GM21423 (cell line): ENCODE data around the gene CEP104.

Experiments
- ATAC-seq: cut with Tn5 transposase; IDR thresholded peaks from one replicate; pipeline ENCODE4 v1.9.1; 2021; ENCODE audit warnings: mild to moderate bottlenecking, moderate library complexity; ENCODE audit not compliant: unreplicated experiment

Gene CEP104

DNA sequence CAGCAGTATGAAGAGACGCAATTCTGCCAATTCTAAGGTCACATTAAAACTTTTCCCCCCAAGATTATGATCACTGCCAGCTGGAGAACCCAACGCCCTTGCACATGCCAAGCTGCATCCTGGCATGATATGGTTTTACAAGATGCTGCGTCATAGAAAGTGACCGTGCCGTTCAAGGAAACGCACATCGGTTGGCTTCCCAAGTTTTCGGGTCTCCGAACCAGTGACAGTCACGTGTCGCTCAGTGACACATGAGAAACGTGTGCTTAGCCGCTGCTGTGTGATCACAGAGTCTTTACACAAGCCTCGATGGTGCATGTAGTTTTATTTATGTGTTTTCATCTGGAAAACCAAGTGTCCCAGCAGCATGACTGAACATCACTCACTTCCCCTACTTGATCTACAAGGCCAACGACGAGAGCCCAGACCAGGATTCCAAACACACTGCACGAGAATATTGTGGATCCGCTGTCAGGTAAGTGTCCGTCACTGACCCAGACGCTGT, 77.0 kb downstream of the CEP104 start:
- ATAC-seq = no peak

DNA sequence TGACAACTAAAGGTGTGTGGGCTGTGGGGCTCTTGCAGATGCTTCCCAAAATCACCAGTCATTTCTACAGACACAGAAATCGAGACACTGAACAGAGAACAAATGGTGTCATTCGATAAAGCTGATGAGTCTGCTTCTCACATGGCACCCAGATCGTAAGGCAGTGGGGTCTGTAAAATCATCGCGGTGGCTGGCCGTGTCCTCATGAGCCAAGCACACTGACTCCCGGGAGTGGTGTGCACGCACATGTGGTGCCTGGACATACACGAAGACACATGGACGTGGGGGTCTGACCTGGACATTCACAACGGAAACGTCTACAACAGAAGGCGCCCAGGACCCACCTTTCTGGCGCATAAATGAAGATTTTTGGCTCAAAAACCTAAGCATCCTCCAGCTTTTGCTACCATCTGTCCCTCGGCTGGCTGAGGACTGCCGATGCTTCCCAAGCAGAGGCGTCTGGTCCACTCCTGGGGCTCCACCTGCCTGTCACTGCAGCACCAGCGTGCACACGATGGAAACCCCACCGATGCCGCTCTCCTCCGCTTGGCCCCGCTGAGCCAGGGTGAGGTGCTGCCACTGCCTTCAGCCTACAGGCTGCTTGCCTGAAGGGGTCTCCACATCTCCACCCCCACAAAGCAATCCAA, 77.6 kb downstream of the CEP104 start:
- ATAC-seq = no peak

DNA sequence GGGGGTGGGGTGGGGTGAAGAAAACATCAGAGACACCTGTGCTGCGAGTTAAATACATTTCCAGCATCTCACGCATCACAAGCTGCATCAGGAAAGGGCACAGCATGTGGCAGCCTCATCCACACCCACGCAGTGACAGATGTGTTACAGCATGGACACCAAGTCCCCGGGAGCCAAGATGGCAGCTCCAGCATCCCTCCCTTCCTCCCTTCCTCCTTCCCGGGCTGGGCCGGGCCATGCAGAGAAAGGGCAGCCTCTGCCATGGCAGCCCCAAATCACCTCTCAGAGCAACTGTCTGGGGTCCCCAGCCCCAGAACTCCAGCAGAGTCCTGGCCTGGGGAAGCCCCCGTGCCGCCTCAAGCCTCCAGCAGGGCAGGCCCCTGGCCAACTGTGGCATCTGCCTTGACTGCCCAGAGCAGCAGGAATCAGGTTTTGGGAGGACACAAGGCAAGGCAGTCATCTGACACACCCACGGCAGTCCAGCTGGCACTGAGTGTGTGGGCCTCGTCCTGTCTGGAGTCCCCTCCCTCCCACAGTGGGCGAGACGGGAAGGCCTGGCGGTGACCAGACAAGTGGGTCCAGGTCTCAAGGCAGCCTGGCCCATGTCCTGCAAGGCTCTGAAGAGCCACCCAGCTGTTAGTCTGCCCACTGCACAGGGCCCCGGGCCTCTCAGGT, 78.3 kb downstream of the CEP104 start:
- no peak for ATAC-seq

DNA sequence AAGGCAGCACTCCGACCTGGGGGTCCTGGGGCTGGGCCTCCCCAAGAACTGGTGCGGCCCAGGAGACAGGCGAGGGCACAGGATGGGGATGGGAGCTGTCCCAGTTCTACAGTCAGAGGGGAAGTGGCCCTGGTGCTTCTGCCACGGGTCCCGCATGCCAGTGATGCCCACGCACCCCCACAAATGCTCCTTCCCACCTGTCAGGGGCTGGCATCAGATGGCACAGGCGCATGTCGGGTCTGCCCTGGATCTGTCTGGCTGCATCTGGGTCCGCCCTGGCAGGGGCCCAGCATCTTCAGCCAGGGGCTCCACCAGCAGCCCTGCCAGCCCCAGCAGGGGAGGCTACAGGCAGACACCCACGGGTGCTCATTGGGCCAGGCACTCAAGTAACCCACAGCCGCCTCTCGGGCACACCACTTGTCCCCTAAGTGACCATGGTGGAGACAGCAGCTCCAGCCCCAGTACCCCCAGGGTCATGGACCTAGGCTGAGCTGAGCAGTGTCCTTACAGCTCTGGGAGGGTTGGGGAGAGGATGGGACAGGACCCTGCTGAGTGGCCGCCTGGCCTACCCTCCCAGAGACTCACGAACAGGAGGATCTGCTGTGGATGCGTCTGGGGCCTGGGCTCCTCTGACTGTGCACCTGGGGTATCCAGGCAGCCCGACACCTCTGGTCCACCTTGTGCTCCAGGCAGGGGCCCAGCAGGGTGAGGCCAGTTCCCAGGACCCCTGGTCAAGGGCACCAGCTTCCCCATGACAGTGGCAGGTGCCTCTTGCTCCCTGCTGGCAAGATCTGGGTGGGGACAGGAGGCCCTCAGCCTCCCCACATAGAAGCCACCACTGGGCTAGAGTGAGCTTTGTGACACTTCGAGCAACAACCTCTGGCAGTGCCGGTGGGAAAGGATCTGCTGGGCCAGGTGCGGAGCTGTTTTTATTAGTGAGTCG, 79.1 kb downstream of the CEP104 start:
- no peak for ATAC-seq

DNA sequence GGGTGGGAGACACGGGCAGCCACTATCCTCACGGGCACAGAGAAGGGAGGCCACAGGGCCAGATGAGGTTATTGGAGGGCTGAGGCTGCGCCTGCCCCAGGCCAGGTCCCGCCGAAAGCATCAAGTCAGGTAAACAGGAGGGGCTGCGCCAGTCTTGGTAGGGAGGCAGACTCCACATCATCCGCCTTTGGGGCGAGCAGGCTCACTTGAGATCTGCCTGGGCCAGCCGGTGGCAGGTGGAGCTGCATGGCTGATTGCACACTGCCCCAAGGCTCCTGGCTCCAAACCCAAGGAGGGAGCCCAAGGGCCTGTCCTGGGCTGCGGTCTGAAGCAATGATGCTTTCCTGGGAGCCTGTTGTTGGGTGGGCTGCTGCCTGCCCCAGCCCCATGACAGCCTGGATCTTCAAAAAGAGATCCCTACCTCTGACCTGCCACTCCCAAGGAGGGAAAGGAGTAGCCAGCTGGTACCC, 79.9 kb downstream of the CEP104 start:
- ATAC-seq = no peak

DNA sequence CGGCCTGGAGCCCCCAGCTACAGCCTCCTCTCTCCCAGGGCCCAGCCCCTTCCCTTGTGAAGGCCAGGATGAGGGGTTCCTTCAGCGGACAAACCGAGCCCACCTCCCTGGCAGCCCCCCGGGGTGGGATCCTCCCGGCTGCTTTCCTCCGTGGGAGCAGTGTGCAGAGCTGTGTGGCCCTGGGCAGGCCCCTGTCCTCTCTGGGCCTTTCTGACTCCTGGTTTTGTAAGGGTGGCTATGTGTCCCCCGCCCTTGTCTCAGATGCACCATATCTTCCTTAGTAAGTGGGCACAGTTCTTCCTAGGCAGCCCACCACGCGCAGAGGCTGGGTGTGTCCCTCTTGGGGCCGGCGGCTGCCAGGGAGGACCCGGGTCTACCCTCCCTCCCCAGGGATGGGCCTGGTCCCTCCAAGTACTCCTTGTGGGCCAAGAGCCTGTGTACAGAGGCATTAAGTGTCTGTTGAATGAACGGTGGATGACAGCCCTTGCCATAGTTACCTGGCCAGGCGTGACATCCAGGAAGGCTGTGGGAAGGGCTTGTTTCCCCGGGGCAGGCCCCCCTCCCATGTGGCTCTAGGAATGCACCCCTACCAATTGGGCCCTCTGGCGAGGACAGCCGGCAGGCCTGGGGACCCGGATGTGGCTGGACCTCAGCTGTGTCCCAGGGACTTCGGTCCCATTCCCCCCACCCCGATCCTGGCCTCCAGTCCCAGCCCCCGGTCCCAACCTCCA, 80.6 kb downstream of the CEP104 start:
- ATAC-seq = no peak

DNA sequence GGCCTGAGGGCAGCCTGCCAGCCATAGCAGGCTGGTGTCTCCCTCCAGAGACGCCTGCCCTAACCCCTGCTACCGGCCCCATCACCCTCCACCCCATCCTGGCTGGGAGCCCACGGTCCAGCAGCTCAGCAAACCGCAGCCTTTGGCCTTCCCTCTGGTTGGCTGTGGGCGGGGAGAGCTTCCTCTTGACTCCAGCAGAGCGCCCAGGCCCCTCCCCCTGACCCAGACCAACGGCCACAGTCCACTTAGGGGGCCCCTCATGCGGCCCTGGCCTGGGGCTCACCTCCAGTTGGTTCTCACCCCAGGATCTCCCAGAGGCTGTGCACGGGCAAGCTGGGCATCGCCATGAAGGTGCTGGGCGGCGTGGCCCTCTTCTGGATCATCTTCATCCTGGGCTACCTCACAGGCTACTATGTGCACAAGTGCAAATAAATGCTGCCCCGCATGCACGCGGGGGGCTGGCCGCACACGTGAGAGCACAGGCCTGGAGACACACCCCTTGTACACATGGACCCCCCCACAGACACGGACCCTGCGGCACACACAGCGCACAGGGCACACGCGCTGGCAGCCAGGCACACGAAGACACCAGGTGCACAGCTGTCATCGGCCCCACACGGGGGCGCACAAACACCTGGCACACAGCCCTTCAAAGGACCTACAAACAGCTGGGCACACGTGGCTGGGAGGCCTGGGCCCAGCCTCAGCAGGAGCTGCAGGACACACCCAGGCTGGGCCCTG, 81.4 kb downstream of the CEP104 start:
- ATAC-seq = no peak

DNA sequence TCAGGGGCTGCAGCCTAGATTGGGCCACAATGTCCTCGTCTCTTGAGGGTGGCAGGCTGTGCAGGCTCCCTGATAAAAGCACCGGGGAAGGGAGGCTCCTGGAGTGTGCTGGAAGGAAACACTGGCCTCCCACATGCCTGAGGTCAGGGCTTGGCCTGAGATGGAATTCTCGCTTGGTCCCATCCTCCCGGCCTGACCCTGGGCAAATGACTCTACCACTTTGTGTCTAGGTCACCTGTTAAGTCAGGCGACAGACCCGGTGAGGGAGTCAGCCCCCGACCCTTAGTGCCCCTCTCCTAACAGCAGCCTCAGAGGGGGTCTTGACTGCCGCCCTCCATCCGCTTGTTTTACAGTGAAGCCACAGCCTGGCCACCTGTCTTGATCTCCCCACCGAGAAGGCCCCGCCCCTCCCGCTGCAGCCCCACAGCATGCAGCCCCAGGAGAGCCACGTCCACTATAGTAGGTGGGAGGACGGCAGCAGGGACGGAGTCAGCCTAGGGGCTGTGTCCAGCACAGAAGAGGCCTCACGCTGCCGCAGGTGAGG, 82.0 kb downstream of the CEP104 start:
- no peak for ATAC-seq

DNA sequence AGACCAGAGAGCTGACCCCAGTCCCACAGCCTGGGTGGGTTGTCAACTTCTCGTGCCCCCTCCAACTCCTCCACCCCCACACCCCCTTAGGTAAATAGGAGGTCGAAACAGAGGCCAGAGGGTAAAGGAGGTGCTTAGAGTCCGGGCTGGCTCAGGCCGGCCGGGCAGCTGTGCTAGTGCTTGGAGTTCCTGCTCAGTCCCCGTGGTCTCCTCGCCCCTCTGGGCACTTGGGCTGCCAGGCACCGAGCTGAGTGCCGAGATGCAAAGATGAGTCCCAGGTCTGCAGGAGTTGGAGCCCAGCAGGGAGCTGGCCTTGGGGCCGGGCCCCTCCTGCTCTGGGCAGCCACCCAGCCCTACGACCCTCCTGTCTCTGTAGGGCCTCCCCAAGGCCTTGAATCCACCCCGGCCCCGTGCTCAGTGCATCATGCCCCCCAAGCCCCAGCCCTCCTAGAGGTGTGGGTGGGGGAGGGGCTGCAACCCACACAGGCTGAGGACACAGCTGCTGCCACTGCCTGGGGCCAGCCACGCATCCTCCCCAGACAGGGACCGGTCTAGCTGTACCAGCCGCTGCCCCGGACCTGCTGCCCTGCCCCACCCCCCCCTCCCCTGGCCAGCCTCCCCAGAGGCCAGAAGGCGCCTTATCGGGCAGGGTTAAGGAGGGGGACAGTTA, 82.6 kb downstream of the CEP104 start:
- ATAC-seq = no peak

DNA sequence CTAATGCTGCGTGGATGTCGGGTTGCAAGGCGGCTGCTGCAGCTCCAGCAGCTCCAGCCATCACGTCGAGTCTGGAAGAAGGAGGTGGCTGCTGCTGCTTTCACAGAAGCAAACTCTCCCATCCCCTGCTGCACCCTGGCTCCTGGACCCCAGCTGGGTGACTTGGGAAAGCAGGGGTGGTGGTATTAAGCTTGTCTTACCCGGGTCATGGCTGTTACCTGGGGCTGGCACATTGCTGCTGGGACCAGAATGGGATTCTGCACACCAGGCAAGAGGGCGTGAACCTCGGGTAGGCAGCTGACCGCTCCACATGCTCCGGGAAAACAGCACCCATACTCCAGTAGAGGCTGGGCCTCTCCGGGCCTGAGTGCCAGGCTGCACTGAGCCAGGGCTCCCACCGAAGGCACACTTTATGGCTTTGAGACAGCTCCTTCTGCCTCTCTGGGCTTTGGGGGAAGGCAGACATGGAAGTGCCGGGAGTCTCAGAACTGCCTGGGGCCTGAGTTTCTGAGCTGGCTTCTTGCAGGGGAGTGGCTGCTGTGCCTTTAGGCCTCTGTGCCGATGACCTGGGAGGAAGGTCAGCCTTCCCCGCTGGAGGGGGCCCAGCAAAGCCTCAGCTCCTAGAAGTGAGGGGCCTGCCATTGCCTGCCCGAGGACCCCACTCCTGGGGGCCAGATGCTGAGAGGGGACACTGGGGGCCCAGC, 83.3 kb downstream of the CEP104 start:
- no peak for ATAC-seq

DNA sequence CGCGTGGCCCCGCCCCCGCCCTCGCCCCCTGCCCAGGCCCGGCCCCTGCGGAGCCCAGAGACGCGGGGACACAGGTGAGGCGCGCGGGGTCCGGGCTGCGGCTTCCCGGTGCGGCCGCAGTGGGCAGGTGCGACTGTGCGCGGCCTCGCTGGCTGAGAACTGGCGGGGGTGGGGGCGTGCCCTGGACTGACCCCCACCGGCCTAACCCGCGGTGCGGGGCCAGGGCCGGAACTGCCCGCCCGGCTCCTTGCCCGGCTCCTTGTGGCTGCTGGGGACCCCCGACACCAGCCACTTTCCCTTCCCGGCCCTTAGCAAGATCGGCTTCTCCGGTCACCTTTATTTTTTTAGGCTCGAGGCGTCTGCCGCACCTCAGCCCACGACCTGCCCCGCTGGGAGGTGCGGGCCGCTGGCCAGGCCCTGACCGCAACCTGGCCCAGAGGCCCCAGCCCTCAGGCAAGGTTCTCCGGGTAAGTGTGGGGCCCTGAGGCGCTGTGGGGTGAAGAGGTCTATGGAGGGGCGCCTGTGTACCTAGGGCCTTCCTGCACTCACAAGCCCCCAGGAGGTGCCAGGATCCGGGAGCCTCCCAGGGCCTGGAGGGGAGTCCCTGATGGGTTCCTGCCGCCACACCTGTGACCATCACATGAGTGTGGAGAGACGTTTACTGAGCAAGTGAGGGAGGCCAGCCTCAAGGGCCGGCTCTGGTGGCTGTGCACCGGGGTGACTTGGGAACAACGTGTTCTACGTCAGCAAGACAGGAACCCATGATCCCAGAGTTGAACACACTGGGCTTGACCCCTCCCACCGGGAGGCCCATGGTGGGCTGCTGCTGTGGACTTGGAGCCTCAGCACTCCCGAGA, 84.1 kb downstream of the CEP104 start, which contains the start of gene SMIM1:
TSS of gene SMIM1 (plus strand) at position 35 of the 857 bp plus-strand sequence. CDS start 2,625 bp downstream, outside the sequence.
- peak; percentile 21 for ATAC-seq

DNA sequence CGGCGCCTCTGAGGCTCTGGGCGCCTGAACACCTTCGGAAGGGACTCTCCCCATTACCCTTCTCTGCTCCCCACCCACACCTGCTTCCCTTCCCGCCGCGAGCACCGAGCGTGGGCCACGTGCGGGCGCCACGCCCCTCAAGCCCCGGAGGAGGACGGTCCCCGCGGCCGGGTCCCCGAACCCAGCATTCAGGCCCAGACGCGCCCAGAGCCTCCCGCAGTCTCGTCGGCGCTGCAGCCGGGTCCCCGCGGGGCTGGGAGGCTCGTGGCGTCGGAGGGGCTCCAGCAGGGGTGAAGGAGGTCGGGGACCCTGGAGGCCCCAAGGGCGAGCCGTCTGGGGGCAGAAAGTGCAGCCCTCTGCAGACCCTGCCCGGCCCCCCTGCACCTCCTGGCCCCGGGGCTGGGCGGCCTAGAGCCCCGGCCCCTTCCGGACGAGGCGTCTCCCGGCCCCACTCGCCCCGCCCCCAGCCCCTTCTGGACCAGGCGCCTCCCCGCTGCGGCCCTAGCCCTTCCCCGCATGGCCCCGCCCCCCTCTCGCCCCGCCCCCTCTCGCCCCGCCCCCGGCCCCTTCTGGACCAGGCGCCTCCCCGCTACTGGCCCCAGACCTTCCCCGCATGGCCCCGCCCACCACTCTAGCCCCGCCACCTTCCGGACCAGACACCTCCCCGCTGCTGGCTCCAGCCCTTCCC, 84.8 kb downstream of the CEP104 start:
- peak; percentile 72 for ATAC-seq

DNA sequence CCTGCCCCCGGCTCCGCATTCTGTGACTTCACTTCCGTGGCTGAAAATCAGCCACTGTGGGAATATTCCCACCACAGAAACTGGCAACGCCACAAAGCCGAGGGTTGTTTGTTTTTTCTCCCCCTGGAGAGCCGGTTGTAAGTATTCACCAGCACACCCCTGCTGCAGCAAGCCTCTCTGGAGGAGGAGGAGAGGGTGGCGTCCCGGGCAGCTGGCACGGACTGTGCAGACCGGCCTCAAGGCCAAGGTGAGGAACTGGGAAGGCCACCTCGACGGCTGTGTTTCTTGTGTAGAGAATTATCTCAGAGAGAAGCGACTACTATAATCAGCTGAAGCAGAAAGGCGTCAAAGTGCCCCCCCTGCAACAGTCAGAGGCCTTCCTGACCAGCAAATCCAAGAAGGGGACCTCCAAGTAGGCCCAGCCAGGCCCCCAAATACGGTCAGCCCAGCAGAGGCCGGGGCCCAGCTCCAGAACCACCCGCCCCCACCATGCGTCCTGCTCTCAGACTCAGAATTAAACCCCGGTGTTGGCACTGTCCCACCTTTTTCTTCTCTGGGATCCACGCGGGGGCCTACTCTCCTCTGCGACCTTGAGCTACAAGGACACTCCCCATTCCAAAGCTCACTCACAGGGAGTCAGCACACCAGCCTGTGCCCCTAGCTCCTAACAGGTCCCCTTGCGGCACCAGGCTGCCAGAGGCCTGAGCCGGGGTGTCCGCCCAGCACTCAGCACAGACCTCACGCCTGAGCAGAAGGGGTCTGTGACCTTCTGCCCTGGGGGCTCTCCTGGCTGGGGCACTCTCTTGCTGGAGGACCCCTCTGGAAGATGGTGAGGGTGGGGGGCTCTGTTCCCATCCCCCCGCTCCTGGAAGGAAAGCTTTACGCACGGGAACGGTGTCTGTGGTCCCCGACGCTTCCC, 85.6 kb downstream of the CEP104 start:
- no peak for ATAC-seq

DNA sequence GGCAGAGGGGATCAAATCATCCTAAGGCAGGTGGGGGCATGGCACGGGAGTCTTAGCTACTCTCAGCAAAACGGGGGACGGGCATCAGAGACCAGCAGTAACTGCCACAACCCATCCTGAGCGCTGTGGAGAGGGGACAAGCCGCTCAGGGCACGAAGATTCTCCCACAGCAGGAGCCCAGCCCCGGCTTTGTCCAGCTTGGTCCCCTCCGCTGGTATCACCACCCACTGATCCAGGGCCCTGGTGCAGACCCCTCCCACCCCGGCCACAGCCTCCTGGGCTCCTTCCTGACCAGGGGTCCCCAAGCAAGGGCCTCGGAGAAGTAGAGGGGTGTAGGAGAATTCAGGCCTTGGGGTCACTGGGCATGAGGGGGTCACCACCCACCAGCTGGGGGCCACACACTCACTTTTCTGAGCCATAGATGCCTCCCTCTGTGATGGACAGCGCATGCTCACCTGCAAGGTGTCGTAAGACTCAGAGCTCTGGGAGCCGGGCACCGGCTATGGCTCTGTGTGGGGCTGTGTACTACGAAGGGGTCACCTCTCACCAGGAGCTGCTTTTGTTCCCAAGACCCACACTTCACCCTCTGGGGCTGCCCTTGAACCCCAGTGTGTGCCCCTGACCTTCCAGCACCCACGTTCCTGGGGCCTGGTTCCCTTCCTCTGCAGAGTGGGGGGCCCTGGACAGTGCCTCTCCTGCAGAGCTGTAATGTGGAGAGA, 86.8 kb downstream of the CEP104 start:
- ATAC-seq = no peak

DNA sequence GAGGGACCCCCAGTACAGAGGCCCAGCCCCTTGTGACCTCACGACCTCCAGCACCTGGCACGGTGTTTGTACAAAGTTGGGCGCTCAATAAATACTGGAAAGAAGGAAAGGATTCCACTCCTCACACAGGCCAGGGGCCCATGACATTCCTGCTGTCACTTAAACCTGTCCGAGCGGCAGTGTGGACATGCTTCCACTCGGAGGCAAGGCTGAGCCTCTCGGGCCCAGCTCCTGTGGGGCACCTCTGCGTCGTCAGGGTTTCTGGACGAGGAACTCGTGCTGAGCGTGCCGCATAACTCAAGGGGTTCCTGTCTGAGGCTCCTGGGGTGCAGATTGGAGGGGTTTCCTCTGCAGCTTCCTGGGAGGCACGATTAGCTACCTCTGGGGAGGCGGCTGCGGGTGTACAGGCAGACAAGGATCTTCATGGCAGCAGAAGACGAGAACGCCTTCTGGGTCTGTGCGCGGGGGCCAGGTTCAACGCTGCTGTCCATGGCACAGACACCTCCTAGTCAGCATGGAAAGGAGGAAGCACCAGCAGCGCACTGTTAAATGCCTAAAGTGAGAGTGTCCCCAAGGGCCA, 88.1 kb downstream of the CEP104 start:
- no peak for ATAC-seq
